T-helper 9 cell (primary cell): ENCODE results near the gene HSPA12B.

Source experiments
- DNase-seq: peaks from one replicate; pipeline ENCODE4 v3.0.0-alpha.2; 2020

The HSPA12B gene

GRCh38 chr20:3729811-3730540 is 2.5 kb upstream of the HSPA12B start:
- DNase-seq: no peak

GRCh38 chr20:3730803-3731672 is 1.4 kb upstream of the HSPA12B start:
- DNase-seq: no peak

GRCh38 chr20:3731944-3732326 is 550 bp upstream of the HSPA12B start:
- no peak for DNase-seq

GRCh38 chr20:3733119-3733995 is 872 bp downstream of the HSPA12B start:
- no peak for DNase-seq

- no peak for DNase-seq
These were observed 1.8 kb downstream of the HSPA12B start for GRCh38 chr20:3734111-3734843.

GRCh38 chr20:3735768-3736167 is 3.3 kb downstream of the HSPA12B start:
- DNase-seq: no peak

- no peak for DNase-seq
These were observed 5.9 kb downstream of the HSPA12B start for GRCh38 chr20:3738111-3739053.

- DNase-seq: no peak
These were observed 6.8 kb downstream of the HSPA12B start for GRCh38 chr20:3739054-3739925.

- no peak for DNase-seq
These were observed 7.5 kb downstream of the HSPA12B start for GRCh38 chr20:3739926-3740451.

- no peak for DNase-seq
These were observed 8.3 kb downstream of the HSPA12B start for GRCh38 chr20:3740615-3741301.

GRCh38 chr20:3741836-3742458 is 9.5 kb downstream of the HSPA12B start:
- DNase-seq: no peak

GRCh38 chr20:3743251-3743650 is 10.8 kb downstream of the HSPA12B start:
- no peak for DNase-seq

GRCh38 chr20:3744037-3744436 is 11.6 kb downstream of the HSPA12B start:
- DNase-seq: no peak

- DNase-seq: peak; percentile 72
These were observed 12.6 kb downstream of the HSPA12B start for GRCh38 chr20:3744806-3745685.

- DNase-seq: no peak
These were observed 13.2 kb downstream of the HSPA12B start for GRCh38 chr20:3745686-3746173.

- no peak for DNase-seq
These were observed 15.0 kb downstream of the HSPA12B start for GRCh38 chr20:3747471-3747870.

- DNase-seq: no peak
These were observed 15.6 kb downstream of the HSPA12B start for GRCh38 chr20:3748073-3748472.
